Muscle of arm (tissue), 12 donors: ENCODE results near the gene RAG2. TPM values are rescaled to one million over a fixed set of nuclear protein-coding genes. Genes with fewer than 3 reads are reported as not detected.
"Not testable (repeated sequence)": the region's sequence is repeated elsewhere in the genome, so short reads cannot be mapped to it uniquely, and the experiment has no call there.

Source experiments
- DNase-seq: peaks from one replicate; pipeline ENCODE4 v3.0.0-alpha.2; 2013
- polyA plus RNA-seq, 12 donors: library from polyadenylated mRNA; unstranded; fragments of 120-200 nt; gene quantifications; one replicate each; pipeline ENCODE4 v1.2.1, GENCODE V29; 2013; ENCODE audit not compliant: insufficient read length in 12 of 12

The RAG2 gene
- polyA plus RNA-seq, 12 donors, result 0.09 to 1.5 (median 0.50) TPM; not detected in 3

GRCh38 chr11:36601155-36601554, 3.1 kb upstream of the RAG2 start:
- no peak for DNase-seq

GRCh38 chr11:36600180-36600579, 2.1 kb upstream of the RAG2 start:
- no peak for DNase-seq

GRCh38 chr11:36596880-36597279, 1.2 kb downstream of the RAG2 start:
- DNase-seq, result no peak

- peak; percentile 89 for DNase-seq
These were observed 3.6 kb downstream of the RAG2 start, which contains the start of gene IFTAP for GRCh38 chr11:36594316-36594989. TSS of gene IFTAP (plus strand) at chr11:36594502. CDS start at chr11:36610104, 15,602 bp downstream.

- no peak for DNase-seq
These were observed 6.6 kb downstream of the RAG2 start for GRCh38 chr11:36591433-36591832.

GRCh38 chr11:36590513-36590912, 7.5 kb downstream of the RAG2 start:
- no peak for DNase-seq

GRCh38 chr11:36588099-36588498, 9.9 kb downstream of the RAG2 start:
- DNase-seq, result no peak

GRCh38 chr11:36586543-36586942, 11.5 kb downstream of the RAG2 start:
- DNase-seq, result no peak

GRCh38 chr11:36583667-36584066, 14.4 kb downstream of the RAG2 start:
- DNase-seq, result no peak

- no peak for DNase-seq
These were observed 16.5 kb downstream of the RAG2 start for GRCh38 chr11:36581536-36581935.

- no peak for DNase-seq
These were observed 19.6 kb downstream of the RAG2 start for GRCh38 chr11:36578458-36578857.

GRCh38 chr11:36577859-36578258, 20.2 kb downstream of the RAG2 start:
- DNase-seq, result no peak

- no peak for DNase-seq
These were observed 20.7 kb downstream of the RAG2 start for GRCh38 chr11:36577373-36577772.

GRCh38 chr11:36574486-36574885, 23.6 kb downstream of the RAG2 start:
- no peak for DNase-seq

- DNase-seq, result no peak
These were observed 28.9 kb downstream of the RAG2 start for GRCh38 chr11:36569095-36569494.

- DNase-seq, result no peak
These were observed 30.3 kb downstream of the RAG2 start, which contains the start of gene RAG1 for GRCh38 chr11:36567694-36568093. TSS of gene RAG1 (plus strand) at chr11:36568007. CDS start at chr11:36573305, 5,298 bp downstream.

GRCh38 chr11:36566407-36567053, 31.5 kb downstream of the RAG2 start:
- no peak for DNase-seq

- DNase-seq, result no peak
These were observed 32.9 kb downstream of the RAG2 start for GRCh38 chr11:36565031-36565610.

- DNase-seq, result peak; percentile 75
These were observed 33.5 kb downstream of the RAG2 start for GRCh38 chr11:36564376-36565030.

GRCh38 chr11:36558571-36559413, 39.2 kb downstream of the RAG2 start:
- no peak for DNase-seq

- DNase-seq, result no peak
These were observed 40.0 kb downstream of the RAG2 start for GRCh38 chr11:36557991-36558390.

- not testable (repeated sequence) for DNase-seq
These were observed 40.6 kb downstream of the RAG2 start for GRCh38 chr11:36557390-36557789.
